HG03460 (cell line): ENCODE measurements around the gene LGI1.

Experiments used
- ATAC-seq: cut with Tn5 transposase; IDR thresholded peaks from one replicate; pipeline ENCODE4 v1.9.1; 2021; ENCODE audit not compliant: unreplicated experiment

Gene LGI1

GRCh38 chr10:93754761-93755160, 3.0 kb upstream of the LGI1 start:
- ATAC-seq, result no peak

DNA sequence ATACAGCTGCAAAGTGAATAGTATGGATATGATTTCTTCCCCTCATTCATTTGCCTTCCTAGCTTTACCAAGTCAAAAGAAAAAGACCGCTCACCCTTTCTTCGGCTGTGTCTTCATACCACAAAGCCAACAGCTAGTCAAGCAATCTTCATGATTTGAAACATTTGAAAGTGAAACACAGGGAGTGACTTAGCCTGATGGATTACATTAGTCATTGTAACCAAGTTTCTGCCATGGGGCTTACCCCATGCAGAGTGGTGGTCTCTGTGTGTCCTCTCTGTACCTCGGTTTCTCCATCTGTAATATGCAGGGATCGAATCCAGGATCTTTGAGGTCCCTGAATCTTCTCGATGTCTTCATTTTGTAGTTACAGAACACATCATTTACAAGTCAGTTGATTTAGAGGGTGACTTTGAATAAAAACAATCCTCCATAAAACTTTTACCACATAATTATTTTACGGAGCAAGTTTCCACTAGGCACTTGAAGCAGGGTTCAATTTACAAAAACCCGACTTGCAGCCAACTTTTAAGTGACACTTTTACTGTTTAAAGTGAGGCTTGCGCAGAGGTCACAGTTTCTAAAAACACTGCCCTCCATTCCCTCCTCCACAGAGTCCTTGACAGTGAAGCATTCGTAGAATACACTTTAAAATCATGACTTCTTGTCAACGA, 2.2 kb upstream of the LGI1 start:
- no peak for ATAC-seq

- no peak for ATAC-seq
Observed at GRCh38 chr10:93756118-93756517, 1.6 kb upstream of the LGI1 start.

DNA sequence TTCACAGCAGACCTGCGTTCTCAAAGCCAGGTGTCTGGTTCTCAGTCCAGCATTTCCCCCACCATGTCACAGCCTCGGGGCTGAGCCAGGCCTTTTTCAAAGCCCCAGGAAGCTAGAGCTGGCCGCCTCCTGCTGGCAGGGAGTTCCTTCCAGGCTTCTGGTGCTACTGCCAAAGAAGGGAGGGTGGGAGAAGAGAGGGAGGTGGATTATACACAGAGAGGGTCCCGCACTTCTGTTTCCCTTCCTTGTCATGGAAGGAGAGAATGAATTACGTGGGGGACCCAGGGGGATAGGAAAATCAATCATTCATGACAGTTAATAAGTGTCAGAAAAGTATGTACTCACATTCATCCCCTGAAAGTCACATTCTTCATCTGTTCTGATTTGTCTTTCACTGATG, 600 bp upstream of the LGI1 start:
- ATAC-seq, result no peak

- no peak for ATAC-seq
Observed at GRCh38 chr10:93758508-93758885, 761 bp downstream of the LGI1 start.

GRCh38 chr10:93758891-93759410, 1.2 kb downstream of the LGI1 start:
- ATAC-seq, result no peak

GRCh38 chr10:93760490-93760889, 2.8 kb downstream of the LGI1 start:
- no peak for ATAC-seq

DNA sequence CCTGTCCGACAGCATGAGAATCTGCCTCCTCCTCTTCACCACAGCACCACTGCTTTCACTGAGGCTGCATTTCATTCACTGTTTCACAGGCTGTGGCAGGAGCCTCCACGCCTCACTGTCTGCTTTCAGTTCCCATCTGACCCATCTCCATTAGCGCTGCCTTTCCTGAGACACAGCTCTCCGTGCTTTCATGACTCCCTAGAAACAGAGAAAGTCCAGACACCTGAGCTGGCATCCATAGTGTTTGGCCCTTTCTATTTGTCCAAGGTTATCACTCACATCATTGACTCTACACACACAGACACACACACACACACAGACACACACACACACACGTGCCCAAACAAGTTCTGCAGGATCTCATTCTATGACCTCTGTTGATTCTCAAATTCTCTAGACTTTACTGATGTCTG, 5.2 kb downstream of the LGI1 start:
- ATAC-seq, result no peak

DNA sequence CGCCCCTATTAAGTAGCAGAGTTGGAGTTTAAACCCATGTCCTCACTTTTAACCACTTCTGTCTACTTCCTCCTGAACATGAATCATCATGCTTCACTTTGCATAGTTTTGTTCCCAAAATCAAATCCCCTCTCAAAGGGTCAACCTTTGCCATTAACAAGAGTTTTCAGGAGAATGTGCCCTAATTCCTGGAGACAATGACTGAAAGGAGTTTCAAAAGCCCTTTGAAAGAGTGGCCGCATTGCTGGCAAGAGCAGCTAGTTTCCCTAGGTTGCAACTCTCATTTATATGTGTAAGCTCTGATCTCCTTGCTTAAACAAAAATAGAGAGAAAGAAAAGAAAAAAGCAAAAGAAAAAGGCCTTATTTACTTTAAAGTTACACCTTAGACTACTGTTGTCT, 9.2 kb downstream of the LGI1 start:
- no peak for ATAC-seq

GRCh38 chr10:93767724-93768399, 10.1 kb downstream of the LGI1 start:
- no peak for ATAC-seq

GRCh38 chr10:93768892-93769291, 11.2 kb downstream of the LGI1 start:
- ATAC-seq, result no peak

DNA sequence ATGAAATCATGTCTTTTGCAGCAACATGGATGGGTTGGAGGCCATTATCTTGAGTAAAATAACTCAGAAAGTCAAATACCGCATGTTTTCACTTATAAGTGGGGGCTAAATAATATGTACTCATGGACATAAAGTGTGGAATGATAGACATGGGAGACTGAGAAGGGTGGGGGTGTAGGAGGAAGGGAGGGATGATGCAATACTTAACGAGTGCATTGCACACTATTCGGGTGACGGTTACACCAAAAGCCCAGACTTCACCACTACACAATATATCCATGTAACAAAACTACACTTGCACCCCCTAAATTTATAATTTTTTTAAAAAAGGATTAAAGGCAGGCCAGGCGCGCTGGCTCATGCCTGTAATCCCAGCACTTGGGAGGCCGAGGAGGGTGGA, 13.6 kb downstream of the LGI1 start:
- ATAC-seq, result no peak

GRCh38 chr10:93773120-93773519, 15.4 kb downstream of the LGI1 start:
- no peak for ATAC-seq

DNA sequence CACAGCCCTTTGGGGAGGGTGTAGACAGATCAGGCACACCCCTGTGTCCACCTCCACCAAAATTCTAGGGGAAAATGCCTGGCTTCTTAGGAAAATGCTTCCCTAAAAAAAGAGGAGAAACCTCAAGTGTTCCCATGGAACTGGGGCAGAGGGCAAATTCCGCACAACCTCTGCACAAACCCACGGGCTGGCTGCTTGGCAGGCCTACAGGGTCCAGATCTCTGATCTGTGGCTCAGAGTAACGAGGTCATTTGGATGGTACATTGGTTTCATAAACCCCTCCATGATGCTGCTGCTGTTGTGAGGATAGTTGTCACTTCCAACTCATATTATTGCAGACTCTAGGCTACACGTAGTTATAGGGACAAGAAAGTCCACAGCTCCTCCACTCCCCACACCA, 16.0 kb downstream of the LGI1 start:
- no peak for ATAC-seq

GRCh38 chr10:93775356-93775755, 17.6 kb downstream of the LGI1 start:
- ATAC-seq, result no peak

GRCh38 chr10:93777092-93777491, 19.4 kb downstream of the LGI1 start:
- ATAC-seq, result no peak

GRCh38 chr10:93784059-93784458, 26.3 kb downstream of the LGI1 start:
- ATAC-seq, result no peak

- ATAC-seq, result no peak
Observed at GRCh38 chr10:93788413-93789208, 30.9 kb downstream of the LGI1 start.

- no peak for ATAC-seq
Observed at GRCh38 chr10:93790439-93790838, 32.7 kb downstream of the LGI1 start.

GRCh38 chr10:93796167-93796566, 38.4 kb downstream of the LGI1 start:
- no peak for ATAC-seq

- ATAC-seq, result no peak
Observed at GRCh38 chr10:93797825-93798224, 40.1 kb downstream of the LGI1 start.

DNA sequence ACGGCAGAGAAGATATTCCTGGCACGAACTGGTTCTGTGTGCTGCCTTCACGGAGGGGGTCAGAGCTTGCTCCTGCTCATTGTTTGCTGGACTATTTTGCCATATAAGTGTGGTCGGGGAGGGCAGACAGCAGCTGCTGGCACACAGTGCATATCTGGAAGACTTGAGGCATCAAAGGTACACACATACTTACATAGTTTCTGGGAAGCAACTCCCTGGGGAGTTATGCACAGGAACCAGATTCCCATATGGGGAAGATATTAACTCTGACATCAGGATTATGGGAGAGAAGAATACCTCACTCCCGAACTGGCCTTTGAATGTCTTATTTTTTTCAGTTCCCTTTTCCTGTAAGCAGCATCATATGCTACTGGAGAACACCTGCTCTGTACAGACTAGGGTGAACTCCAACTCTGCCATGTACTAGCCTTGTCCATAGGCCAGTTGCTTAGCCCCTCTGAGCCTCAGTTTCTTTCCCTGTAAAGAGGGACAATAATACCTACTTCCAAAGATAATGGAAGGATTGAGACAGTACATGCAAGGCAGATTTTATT, 41.5 kb downstream of the LGI1 start:
- no peak for ATAC-seq
